DMS53 (cell line): ENCODE measurements around the gene BEX1.
"Not testable (repeated sequence)": the region's sequence is repeated elsewhere in the genome, so short reads cannot be mapped to it uniquely, and the experiment has no call there.

Experiments used
- DNase-seq: peaks from one replicate; lab custom pipeline; 2025; lab: John Stamatoyannopoulos, UW

The BEX1 gene

DNA sequence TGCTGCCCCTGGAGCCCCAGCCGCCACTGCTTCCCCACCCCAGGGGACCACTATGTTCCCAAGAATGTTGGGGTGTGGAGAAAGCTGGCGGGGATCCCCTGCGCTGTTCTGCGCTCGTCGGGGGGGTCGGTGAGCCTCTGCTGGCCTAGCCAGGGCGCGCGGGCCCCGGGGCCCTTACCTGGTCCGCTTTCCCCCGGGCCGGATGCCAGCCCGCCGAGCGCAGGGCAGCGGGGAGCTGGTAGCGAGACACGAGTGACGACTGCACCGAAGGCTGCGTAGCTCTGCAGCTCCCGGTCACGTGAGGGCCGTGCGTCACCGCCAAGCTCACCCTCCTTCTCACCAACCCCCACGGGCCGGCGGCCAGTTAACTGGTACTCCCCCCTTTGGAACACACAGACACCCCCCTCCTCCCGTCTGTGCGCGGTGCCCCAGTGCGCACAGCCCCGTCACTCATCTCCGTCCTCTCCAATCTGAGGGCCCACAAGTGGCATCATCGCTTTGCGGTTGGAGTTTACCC, at the start of gene BEX1:
Gene BEX1 (minus strand): TSS at position 254 of the 517 bp plus-strand sequence. CDS start 897 bp downstream, outside the sequence.
- DNase-seq: peak; percentile 95

DNA sequence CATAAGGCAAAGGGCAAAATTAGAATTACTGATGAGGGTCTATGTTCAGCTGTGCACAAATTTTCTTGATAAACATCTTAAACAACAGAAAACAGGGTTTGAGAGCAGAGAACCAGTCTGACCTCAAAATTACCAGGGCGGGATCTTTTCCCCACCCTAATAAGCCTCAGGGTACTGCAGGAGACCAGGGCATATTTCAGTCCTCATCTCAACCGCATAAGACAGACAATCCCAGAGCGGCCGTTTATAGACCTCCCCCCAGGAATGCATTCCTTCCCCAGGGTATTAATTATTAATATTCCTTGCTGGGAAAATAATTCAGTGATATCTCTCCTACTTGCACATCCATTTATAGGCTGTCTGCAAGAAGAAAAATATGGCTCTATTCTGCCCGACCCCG, 45.5 kb upstream of the BEX1 start:
- DNase-seq: not testable (repeated sequence)

DNA sequence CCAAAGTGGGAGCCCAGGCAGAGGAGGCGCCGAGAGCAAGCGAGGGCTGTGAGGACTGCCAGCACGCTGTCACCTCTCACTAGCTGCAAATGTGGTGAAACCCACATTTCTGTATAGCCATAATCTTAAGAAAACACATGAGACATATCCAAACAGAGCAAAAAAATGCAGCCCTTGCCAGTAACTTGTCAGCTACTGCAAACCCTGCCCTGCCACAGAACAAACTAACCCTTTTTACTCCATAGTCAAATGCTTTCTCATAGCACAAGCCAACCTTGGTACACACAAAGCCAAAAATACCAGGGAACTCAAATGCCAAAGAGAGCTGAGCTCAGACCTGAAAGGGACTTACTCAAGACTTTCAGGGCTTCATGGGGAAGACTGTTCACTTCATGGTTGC, 43.9 kb upstream of the BEX1 start:
- DNase-seq: no peak

DNA sequence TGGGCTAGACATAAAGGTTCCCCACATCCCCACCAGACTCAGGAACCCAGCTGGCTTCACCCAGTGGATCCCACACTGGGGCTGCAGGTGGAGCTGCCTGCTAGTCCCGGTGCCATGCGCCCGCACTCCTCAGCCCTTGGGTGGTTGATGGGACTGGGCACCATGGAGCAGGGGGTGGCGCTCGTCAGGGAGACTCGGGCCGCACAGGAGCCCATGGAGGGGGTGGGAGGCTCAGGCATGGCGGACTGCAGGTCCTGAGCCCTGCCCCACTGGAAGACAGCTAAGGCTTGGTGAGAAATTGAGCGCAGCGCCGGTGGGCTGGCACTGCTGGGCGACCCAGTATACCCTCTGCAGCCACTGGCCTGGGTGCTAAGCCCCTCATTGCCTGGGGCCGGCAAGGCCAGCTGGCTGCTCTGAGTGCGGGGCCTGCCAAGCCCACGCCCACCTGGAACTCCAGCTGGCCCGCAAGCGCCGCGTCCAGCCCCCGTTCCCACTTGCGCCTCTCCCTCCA, 43.3 kb upstream of the BEX1 start:
- DNase-seq: not testable (repeated sequence)

DNA sequence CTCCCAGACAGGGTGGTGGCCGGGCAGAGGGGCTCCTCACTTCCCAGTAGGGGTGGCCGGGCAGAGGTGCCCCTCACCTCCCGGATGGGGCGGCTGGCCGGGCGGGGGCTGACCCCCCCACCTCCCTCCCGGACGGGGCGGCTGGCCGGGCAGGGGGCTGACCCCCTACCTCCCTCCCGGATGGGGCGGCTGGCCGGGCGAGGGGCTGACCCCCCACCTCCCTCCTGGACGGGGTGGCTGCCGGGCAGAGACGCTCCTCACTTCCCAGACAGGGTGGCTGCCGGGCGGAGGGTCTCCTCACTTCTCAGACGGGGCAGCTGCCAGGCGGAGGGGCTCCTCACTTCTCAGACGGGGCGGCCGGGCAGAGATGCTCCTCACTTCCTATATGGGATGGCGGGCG, 40.4 kb upstream of the BEX1 start:
- not testable (repeated sequence) for DNase-seq

DNA sequence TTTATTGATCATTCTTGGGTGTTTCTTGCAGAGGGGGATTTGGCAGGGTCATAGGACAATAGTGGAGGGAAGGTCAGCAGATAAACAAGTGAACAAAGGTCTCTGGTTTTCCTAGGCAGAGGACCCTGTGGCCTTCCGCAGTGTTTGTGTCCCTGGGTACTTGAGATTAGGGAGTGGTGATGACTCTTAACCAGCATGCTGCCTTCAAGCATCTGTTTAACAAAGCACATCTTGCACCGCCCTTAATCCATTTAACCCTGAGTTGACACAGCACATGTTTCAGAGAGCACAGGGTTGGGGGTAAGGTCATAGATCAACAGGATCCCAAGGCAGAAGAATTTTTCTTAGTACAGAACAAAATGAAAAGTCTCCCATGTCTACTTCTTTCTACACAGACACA, 39.9 kb upstream of the BEX1 start:
- DNase-seq: not testable (repeated sequence)

DNA sequence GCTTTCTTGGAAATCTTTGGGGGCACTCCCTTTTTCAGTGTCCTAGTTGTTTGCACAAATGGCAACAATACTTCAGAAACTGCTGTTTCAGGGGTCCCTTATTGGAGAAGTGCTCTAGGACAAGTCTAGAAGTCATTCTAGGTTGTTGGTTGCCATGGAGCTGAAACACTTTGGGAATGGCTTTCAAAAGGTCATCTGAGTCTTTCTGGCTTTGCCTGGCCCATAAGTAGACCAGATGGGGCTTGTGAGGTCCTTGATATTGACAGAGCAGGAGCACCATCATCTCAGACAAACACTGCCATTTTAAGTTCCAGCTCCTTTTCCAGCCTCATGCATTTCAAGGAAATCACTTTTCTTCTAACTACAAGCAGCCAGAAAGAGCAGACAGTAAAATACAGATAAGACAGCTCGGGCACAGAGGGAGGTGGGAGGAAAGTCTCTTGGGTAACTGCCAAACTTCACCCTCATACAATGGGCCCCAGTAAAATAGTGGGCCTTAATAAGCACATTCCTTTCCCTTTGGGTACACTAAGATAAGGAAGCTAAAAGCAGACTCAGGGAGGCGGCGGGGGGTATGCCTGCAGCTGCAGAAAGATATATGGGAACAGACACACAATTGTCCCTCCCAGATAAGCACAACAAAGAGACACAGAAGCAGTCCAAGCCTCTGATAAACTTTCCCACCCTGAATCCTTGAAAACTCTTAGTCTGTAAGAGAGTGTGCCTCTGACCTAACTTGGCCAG, 37.5 kb upstream of the BEX1 start:
- DNase-seq: no peak

DNA sequence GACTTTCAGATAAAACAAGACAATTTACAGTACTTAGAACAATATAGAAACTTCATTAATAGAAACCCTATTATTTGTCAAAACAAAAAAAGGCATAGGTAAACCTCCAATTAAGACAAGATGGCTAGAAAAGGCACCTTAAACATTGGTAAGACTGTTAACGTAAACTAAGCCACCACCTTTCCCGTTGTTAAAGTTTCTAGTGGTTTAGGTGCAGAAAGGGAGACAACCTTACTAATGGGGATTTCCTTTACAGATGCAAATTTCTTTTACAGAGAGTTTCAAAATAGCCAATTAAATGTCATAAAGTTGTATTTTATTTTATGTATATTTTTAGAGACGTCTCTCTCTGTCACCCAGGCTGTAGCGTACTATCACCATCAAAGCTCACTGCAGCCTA, 36.5 kb upstream of the BEX1 start:
- DNase-seq: no peak

DNA sequence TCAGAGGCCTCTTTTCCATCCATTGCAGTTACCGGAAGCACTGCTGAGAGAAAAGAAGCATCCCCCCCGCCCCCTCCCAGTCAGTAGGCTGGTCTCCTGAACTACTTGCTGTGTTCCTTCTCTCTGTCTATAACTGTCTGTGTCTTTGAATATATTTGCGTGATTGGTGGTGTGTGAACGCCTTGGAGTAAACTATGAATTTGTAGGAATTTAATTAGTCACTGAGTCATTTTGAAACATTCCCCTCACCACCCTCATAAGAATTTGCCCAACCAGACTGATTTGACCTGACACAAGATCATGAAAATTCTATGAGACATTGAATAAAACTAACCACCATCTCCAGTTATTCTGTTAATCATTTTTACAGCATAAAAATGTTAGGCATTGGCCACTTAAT, 35.7 kb upstream of the BEX1 start:
- DNase-seq: no peak

DNA sequence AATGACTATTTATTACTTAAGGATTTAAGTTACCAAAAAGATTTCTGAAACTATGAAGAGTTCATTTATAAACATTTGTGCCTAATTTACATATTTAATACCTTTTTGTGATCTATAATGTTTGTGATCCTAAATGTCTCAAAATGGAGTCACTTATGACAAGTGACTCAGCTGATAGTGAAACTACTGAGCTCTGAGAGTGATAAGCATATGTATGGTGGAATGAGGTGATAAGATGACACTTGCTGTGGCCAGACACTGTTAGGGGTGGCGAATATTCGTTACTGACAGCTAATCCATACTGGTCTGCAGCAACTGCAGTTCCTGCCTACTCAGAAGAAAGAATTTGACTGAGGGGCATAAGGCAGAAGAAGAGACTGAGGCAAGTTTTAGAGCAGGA, 34.5 kb upstream of the BEX1 start:
- no peak for DNase-seq

DNA sequence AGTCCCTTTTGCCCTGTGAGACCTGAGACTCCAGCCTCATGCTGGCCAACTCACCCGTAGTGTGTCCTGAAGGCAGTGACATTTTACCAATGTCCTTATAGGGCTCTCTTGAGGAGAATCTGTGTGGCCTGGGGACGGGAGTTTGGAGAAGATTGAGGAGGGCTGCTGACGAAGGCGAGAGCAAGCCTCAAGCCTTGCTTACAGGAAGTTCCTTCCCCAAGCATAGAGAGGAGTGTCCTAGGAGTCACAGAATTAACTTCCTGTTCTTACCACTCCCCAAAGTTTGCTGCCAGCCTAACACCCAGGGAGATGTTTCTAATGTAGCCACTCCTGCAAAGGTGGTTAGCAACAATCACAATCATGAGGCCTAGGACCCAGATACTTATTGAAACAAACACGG, 29.0 kb upstream of the BEX1 start, which contains the start of gene NXF3:
Gene NXF3 (minus strand): TSS at position 202 of the 400 bp plus-strand sequence. CDS start 120 bp downstream, at position 82.
- no peak for DNase-seq

DNA sequence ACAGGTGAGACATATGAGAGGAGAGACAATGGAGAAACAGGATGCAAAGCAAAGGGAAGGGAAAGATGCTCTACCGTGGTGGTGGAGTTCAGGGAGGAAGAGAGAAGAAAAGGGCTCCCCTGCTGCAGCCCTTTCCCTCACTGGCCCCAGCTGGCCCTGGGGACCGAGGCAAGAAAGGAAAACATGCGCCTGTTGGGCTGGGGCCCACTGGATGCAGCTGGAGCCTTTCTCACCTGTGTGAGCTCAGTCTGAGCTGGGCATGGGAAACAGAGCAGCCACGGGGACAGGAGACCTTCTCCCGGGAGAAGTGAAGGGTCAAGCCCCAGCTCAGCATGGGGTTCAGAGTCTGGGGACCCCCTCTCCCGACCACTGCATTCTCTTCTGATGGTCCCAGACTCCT, 17.1 kb upstream of the BEX1 start:
- no peak for DNase-seq

DNA sequence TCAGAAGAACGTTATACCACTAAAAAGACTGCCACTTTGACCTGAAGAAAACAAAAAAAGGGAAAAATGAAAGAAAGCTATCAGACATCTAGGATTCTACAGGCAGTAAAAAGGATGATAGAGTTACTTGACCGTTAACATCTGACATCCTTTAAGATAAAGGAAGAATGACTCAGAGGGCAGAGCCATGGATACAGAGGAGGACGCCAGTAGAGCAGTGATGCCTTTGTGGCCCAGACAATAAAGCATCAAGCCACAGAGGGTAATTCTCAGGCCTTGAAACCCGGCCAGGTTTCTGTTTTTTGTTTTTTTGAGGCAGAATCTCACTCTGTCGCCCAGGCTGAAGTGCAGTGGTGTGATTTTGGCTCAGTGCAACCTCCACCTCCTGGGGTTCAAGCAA, 9.5 kb upstream of the BEX1 start:
- DNase-seq: no peak

DNA sequence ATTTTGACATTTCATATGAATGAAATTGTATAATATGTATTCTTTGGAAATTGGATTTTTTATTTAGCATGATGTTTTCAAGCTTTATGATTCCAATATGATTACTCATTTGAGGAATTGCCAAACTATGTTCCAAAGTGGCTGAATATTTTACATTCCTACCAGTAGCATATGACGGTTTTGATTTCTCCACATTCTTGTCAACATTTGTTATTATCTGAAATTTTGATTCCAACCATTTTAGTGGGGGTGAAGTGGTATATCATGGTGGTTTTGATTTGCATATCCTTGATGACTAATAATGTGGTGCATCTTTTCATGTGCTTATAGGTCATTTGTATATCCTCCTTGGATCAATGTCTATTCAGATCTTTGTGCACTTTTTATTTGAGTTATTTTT, 2.6 kb upstream of the BEX1 start:
- DNase-seq: no peak

DNA sequence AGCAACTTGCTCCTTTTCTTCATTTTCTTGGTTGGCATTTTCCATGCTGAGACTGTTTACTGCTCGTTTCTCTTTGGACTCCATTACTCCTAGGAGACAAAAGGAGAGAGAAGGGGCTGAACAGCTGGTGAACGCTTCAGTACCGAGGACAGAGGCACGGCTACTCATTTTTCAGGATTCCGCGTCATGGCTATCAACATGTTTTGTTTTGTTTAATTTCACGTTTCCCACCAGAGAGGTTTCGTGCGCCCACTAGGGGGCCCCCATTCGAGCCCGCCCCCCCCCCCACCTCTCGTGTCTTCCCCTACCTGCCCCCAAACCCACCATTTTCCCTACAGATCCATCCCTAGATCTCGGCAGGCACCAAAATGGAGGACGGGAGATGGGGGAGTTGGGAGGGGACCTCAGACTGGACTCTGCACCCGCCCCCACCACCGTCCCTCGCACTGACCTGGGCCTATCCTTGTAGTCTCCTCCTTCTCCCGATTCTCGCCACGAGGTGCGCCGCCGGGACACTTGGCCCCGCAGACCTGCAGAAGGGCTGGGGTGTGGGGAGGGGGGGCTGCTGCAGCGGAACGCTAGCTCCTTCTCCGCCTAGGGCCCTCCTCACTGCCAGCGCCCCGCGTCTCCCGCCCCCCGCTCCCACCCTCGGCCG, 653 bp downstream of the BEX1 start:
- peak; percentile 81 for DNase-seq

DNA sequence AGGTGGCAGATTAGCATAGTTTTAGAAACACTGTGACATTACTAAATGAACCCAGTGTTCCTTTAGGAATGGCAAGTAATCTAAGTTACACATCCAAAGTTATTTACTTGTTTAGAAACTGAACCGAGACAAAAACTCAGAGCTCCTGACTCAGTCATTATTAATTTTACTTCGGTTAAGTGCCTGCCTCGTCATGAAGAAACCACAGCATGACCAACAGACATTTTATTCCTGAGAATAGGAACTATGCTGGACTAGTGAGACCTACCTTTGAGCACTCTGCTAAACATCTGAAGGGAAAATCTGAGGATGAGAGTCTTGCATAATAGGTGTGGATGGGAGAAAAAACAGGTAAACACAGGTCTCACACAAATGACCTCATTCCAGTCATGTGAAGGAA, 2.5 kb downstream of the BEX1 start:
- DNase-seq: peak; percentile 71

DNA sequence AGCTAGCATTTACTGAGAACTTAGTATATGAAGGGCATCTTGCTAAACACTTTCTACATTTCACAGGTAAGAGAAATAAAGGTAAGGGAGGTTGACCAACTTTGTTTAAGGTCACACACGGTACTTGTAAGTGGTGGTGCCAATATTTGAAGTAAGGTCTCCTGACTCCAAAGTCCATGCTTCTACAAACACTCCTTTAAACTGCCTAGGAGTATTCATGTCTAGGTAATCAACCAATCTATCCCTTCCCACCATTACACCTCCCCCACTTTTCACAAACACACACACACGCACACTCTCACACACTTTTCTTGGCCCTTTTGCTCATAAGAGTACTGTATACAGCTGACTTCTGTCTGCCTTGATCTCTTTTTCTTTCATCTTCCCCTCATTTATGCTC, 7.1 kb downstream of the BEX1 start:
- peak; percentile 69 for DNase-seq

DNA sequence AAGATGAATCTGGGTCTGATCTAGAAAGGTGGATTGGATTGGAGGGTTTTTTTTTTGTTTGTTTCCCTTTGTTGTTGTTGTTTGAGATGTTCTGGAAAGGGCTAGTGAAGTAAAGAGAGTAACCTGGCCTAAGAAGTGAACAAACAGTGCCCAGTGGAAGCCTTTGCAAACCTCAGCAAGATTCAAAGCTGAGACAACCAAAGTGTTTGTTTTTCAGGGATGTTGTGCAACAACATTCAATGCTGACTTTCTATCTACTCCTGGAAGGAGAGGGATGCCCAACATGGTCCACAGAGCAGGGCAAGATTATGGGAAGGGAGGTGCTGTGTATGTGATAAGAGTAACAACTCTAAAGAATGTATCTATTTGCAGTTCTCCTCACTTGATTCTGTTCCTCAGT, 11.3 kb downstream of the BEX1 start:
- DNase-seq: peak; percentile 6

DNA sequence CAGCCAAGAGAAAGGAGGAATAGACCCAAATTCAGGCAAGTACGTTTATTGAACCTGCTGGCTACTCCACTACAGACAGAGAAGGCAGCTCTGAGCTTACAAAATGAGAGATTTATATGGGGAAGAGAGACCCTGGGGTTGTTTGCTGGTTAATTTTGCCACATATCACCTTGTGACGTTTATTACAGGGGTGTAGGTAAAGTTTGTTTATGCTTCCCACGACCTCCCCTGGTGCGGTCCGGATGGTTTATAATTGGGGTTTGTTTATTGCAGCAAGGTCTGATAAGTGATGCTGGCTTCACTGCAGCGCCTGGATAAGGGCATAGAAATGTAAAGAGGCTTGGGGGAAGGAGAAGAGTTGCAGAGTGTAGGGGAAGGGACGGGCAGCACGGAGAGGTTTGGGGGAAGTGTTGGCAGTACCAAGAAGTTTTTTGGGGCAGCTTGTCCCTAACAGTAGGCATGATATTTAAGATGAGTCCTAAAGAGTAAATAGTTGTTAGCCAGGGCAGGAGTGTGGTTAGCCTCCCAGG, 12.6 kb downstream of the BEX1 start:
- DNase-seq: no peak

DNA sequence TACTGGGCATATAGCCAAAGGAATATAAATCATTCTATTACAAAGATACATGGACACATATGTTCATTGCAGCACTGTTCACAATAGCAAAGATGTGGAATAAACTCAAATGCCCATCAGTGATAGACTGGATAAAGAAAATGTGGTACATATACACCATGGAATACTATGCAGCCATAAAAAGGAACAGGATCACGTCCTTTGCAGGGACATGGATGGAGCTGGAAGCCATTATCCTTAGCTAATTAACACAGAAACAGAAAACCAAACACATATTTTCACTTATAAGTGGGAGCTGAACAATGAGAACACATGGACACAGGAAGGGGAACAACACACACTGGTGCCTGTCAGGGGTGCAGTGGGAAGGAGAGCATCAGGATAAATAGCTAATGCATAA, 30.6 kb downstream of the BEX1 start:
- not testable (repeated sequence) for DNase-seq

DNA sequence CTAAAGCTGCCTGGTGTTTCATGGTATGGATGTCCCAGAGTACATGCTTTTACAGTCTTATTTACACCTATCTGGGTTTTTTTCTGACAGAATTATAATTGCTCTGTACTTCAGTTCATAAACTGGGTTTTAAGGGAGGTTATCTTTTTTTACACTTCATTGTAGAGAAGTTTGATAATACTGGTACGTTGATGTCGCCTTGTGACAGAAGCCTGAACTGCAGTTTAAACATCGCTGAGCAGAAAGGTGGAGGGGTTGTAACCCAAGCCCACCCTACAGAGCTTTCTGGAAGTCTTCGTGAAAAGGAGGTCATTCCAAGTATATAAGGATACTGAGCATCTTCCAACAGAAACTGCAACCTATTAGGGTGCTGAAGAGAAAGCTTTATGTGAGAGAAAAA, 46.4 kb downstream of the BEX1 start:
- DNase-seq: no peak

DNA sequence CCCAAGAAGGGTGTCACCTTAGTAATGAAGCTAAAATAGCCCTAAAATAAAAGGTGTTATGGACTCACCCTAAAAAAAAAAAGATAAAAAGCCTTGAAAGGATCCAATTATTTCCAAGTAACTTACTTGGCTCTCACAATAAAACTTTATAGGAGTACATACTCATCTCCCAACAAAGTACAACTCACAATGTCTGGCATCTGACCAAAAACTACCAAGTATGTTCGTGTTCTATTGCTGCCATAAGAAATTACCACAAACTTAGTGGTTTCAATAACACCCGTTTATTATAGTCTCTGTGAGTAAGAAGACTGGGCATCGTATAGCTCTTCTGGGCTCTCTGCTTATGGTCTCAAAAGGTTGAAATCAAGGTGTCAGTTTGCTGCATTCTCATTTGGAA, 51.0 kb downstream of the BEX1 start:
- DNase-seq: no peak
